ENCODE data around the gene GCNT3. TPM values are rescaled to one million over a fixed set of nuclear protein-coding genes. Genes with fewer than 3 reads are reported as not detected.
A peak's percentile ranks its signal among the peaks of the same experiment; 100 is the strongest.

The GCNT3 gene
- total RNA-seq, 1 experiment from 2014 or later = not detected

DNA sequence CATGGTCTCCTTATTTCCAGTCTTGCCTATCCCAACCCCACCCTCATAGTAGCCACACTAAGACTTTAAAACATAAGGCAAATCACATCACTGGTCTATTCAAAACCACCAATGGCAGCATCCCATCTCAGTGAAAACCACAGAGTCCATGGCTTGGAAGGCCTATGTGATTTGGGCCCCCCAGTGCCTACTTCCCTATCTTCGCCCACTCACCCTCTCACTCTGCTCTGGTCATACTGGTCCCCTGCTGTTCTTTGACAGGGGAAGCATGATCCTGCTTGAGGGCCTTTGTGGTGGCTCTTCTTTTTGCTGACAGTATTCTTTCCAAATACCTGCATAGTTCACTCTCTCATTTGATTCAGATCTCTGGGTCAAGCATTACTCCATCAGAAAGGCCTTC is 42.5 kb downstream of the GCNT3 start:
- Histone ChIP-seq H2AFZ (ENCODE audit: low read length) (no peak overlapping the region), H3K27ac (ENCODE audit: low read length) (no peak overlapping the region), H3K4me2 (ENCODE audit: low read depth, low read length, poor library complexity, severe bottlenecking) (no peak overlapping the region), H3K4me1 (ENCODE audit: low read length) (peaks cover 22% of the 10 kb centered on the region), H3K4me3 (ENCODE audit: low read length) (no peak overlapping the region), H3K9ac (ENCODE audit: low read length) (no peak overlapping the region), H3K9me3 (ENCODE audit: low read length) (no peaks in the 10 kb centered on the region), H4K20me1 (ENCODE audit: insufficient read depth, low read depth, low read length) (0 out of 2 replicates have a peak, but pooled peaks cover 11% of the 10 kb centered on the region), H3K27me3 (ENCODE audit: low read length) (no peaks in the 10 kb centered on the region), H3K36me3 (ENCODE audit: insufficient read depth, low read length) (peaks cover 47% of the 10 kb centered on the region), H3K9me2 (replicated peaks; ENCODE audit: insufficient read depth, low read length) (no peaks in the 10 kb centered on the region), H3K79me2 (ENCODE audit: low read length) (peaks cover 76% of the 10 kb centered on the region)
- no peak for DNase-seq

DNA sequence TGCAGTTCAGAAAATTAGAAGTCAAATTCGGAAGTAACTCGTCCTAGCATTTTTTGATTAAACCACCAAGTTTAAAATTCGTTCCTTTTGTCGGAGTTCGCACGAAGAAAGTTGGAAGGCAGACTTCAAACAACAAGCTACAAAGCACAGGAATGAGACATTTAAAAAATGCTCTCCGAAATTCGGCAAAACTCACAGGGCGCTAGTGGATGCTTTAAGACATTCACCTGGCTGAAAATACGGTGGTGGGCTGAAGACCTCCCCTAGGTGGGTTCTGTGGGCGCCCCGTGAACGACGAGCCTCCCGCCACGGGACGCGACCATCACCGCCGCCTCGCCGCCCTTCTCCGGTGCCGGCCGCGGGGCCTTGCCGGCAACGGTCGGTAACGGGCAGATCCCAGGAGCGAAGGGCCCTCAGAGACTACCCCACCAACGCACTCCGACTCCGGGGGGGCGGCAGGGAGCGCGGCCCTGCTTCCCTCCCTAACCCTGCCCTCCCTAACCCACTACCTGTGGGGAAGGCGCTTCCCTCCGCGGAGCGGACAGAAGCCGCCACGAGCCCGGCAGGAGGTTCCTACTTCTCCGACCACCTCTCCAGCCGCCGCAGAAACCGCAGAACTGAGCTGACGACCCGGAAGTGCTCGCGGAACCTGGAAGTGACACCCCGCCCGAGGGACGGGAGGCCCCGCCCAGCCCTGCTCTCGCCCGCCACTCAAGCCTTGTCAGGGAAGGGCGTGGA is 45.5 kb downstream of the GCNT3 start, which contains the start of gene GTF2A2:
Gene GTF2A2 (minus strand): TSS at position 619 of the 738 bp plus-strand sequence. CDS start 5,238 bp downstream, outside the sequence.
- peaks cover 22% of the 10 kb centered on the region for H3K4me1 ChIP-seq (ENCODE audit: low read length)
- peaks cover 31% of the 10 kb centered on the region for H3K36me3 ChIP-seq (ENCODE audit: insufficient read depth, low read length)
- peaks cover 52% of the 10 kb centered on the region for H3K79me2 ChIP-seq (ENCODE audit: low read length)
- no peaks in the 10 kb centered on the region for H3K27me3 ChIP-seq (ENCODE audit: low read length)
- H3K4me3 ChIP-seq (ENCODE audit: low read length) = peak within 1 kb of the TSS; percentile 84
- no peaks in the 10 kb centered on the region for H3K9me2 ChIP-seq (replicated peaks; ENCODE audit: insufficient read depth, low read length)
- no peak within 1 kb of the TSS for H2AFZ ChIP-seq (ENCODE audit: low read length)
- H3K4me2 ChIP-seq (ENCODE audit: low read depth, low read length, poor library complexity, severe bottlenecking) = peak within 1 kb of the TSS; percentile 79
- H4K20me1 ChIP-seq (ENCODE audit: insufficient read depth, low read depth, low read length) = 0 out of 2 replicates have a peak, but pooled peaks cover 7% of the 10 kb centered on the region
- H3K9me3 ChIP-seq (ENCODE audit: low read length) = no peaks in the 10 kb centered on the region
- peak within 1 kb of the TSS; percentile 87 for H3K9ac ChIP-seq (ENCODE audit: low read length)
- DNase-seq = peak; percentile 98
- peak within 1 kb of the TSS; percentile 47 for H3K27ac ChIP-seq (ENCODE audit: low read length)

DNA sequence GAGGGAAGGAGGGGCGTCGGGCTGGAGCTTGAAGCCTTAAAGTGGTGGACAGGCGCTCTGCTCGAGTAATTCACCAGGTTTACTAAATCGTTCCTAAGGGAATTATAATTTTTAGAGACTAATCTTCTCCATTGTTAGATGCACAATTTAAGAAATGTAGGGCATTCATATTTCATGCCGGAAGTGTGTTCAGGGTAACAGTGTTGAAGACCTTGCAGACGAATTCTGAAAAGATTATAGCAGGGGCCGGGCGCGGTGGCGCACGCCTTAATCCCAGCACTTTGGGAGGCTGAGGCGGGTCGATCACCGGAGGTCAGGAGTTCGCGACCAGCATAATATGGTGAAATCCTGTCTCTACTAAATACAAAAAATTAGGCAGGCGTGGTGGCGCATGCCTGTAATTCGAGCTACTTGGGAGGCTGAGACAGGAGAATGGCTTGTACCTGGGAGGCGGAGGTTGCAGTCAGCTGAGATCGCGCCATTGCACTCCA is 46.1 kb downstream of the GCNT3 start:
- Histone ChIP-seq H3K27ac (ENCODE audit: low read length) (no peak overlapping the region), H3K4me3 (ENCODE audit: low read length) (peak overlapping the region; percentile 84; the same call in 1 of the 2 replicates), H4K20me1 (ENCODE audit: insufficient read depth, low read depth, low read length) (0 out of 2 replicates have a peak, but pooled peaks cover 4% of the 10 kb centered on the region), H2AFZ (ENCODE audit: low read length) (no peak overlapping the region), H3K9me3 (ENCODE audit: low read length) (no peaks in the 10 kb centered on the region), H3K4me1 (ENCODE audit: low read length) (peaks cover 22% of the 10 kb centered on the region), H3K4me2 (ENCODE audit: low read depth, low read length, poor library complexity, severe bottlenecking) (peak overlapping the region; percentile 79), H3K27me3 (ENCODE audit: low read length) (no peaks in the 10 kb centered on the region), H3K9me2 (replicated peaks; ENCODE audit: insufficient read depth, low read length) (no peaks in the 10 kb centered on the region), H3K36me3 (ENCODE audit: insufficient read depth, low read length) (peaks cover 32% of the 10 kb centered on the region), H3K79me2 (ENCODE audit: low read length) (peaks cover 46% of the 10 kb centered on the region), H3K9ac (ENCODE audit: low read length) (no peak overlapping the region; the same call in 1 of the 2 replicates)
- no peak for DNase-seq

DNA sequence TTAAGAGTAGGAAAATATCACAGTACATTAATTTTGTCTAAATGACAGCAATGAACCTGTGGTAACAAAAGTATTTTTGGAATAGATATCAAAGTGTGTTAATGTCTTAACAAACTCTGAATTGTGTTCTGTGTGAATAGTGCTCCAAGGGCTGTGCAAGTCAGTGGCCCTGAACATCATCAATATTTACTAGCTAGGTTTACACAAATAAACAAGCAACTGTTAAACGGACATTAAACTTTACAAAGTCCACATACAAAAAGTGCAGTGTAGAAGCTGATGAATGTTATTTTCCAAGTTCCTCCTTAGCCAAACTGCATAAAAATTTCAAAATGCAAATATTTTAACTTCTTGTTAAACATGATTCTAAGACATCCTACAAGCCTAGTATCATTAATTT is 47.8 kb downstream of the GCNT3 start:
- Histone ChIP-seq H3K9me2 (replicated peaks; ENCODE audit: insufficient read depth, low read length) (no peaks in the 10 kb centered on the region), H3K79me2 (ENCODE audit: low read length) (peaks cover 29% of the 10 kb centered on the region)

DNA sequence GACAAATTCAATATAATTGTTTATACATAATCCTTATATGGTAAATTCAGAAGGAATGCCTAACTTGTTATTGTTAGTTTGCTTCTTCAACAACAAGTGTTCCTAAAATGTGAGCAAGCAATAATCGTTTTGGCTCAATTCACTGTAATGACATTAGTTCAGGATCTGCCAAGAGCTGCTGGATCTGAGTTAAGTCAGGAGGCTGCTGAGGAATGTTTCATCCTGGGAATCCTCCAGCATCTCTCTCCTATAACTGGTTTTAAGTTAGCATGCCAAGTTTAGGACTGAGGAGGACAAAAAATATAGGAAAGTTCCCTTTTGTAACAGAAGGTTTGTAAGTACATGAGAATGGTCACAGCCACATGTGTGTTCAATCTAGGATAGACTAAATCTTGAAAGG is 50.7 kb downstream of the GCNT3 start:
- Histone ChIP-seq H2AFZ (ENCODE audit: low read length) (no peak overlapping the region), H3K9me2 (replicated peaks; ENCODE audit: insufficient read depth, low read length) (no peaks in the 10 kb centered on the region), H3K36me3 (ENCODE audit: insufficient read depth, low read length) (peaks cover 22% of the 10 kb centered on the region; the same call in 1 of the 2 replicates), H3K4me3 (ENCODE audit: low read length) (no peak overlapping the region), H3K9ac (ENCODE audit: low read length) (no peak overlapping the region), H3K4me2 (ENCODE audit: low read depth, low read length, poor library complexity, severe bottlenecking) (no peak overlapping the region), H3K27me3 (ENCODE audit: low read length) (no peaks in the 10 kb centered on the region), H4K20me1 (ENCODE audit: insufficient read depth, low read depth, low read length) (no peaks in the 10 kb centered on the region), H3K27ac (ENCODE audit: low read length) (no peak overlapping the region), H3K4me1 (ENCODE audit: low read length) (peaks cover 3% of the 10 kb centered on the region), H3K79me2 (ENCODE audit: low read length) (peaks cover 5% of the 10 kb centered on the region), H3K9me3 (ENCODE audit: low read length) (no peaks in the 10 kb centered on the region)
- no peak for DNase-seq

More for the DNA sequence above, 47.8 kb downstream of the GCNT3 start:
- no peak for DNase-seq
- H3K4me1 ChIP-seq (ENCODE audit: low read length) = peaks cover 22% of the 10 kb centered on the region
- H3K4me3 ChIP-seq (ENCODE audit: low read length) = no peak overlapping the region
- H2AFZ ChIP-seq (ENCODE audit: low read length) = no peak overlapping the region
- no peaks in the 10 kb centered on the region for H3K9me3 ChIP-seq (ENCODE audit: low read length)
- H3K27ac ChIP-seq (ENCODE audit: low read length) = no peak overlapping the region
- no peaks in the 10 kb centered on the region for H3K27me3 ChIP-seq (ENCODE audit: low read length)
- no peak overlapping the region for H3K4me2 ChIP-seq (ENCODE audit: low read depth, low read length, poor library complexity, severe bottlenecking)
- H3K9ac ChIP-seq (ENCODE audit: low read length) = no peak overlapping the region
- peaks cover 23% of the 10 kb centered on the region; the same call in 1 of the 2 replicates for H3K36me3 ChIP-seq (ENCODE audit: insufficient read depth, low read length)
- H4K20me1 ChIP-seq (ENCODE audit: insufficient read depth, low read depth, low read length) = no peaks in the 10 kb centered on the region

DNA sequence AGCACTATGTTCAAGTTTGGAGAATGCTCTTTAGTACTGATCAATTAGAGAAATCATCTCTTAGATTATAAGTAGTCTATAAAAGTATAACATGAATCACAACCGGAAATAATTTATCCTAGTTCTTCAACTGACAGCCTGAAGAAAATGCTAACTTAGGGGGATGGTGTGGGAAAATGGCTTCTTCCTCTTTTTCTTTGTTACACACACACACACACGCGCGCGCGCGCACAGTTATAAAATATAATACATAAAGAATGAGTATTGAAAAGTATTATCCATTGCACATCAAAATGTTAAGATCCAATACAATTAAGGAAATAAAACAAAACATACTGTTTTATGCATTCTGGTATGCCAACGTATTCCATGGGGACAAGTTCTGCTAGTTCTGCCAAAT is 57.0 kb downstream of the GCNT3 start:
- no peak for DNase-seq
- Histone ChIP-seq H2AFZ (ENCODE audit: low read length) (no peak overlapping the region), H4K20me1 (ENCODE audit: insufficient read depth, low read depth, low read length) (no peaks in the 10 kb centered on the region), H3K27me3 (ENCODE audit: low read length) (no peaks in the 10 kb centered on the region), H3K9ac (ENCODE audit: low read length) (no peak overlapping the region), H3K4me3 (ENCODE audit: low read length) (no peak overlapping the region), H3K9me2 (replicated peaks; ENCODE audit: insufficient read depth, low read length) (no peaks in the 10 kb centered on the region), H3K79me2 (ENCODE audit: low read length) (peaks cover 21% of the 10 kb centered on the region), H3K36me3 (ENCODE audit: insufficient read depth, low read length) (peaks cover 42% of the 10 kb centered on the region), H3K4me2 (ENCODE audit: low read depth, low read length, poor library complexity, severe bottlenecking) (no peak overlapping the region), H3K27ac (ENCODE audit: low read length) (no peak overlapping the region), H3K9me3 (ENCODE audit: low read length) (no peaks in the 10 kb centered on the region), H3K4me1 (ENCODE audit: low read length) (no peaks in the 10 kb centered on the region)

Small RNAs within 50 kb of the gene (small RNA-seq; reads per million reads assigned to genes)
- not detected for gene RNA5SP396

Other genes starting within 250 kb of the GCNT3 start
- 0.25 and 1.5 TPM in 2 replicates for gene MYO1E, start 238.9 kb upstream of the GCNT3 start, total RNA-seq (2014; rRNA removed; shearing (Covaris generic); ENCODE audit: low replicate concordance)
- gene FAM81A, start 173.6 kb upstream of the GCNT3 start, total RNA-seq (2014; rRNA removed; shearing (Covaris generic); ENCODE audit: low replicate concordance) = 0.76 TPM in 1 of 2 replicates, not detected in the other
- 71.4 and 140 TPM in 2 replicates for gene GTF2A2, start 45.7 kb downstream of the GCNT3 start, total RNA-seq (2014; rRNA removed; shearing (Covaris generic); ENCODE audit: low replicate concordance)
- 83.0 and 93.4 TPM in 2 replicates for gene BNIP2, start 77.5 kb downstream of the GCNT3 start, total RNA-seq (2014; rRNA removed; shearing (Covaris generic); ENCODE audit: low replicate concordance)

All from Karpas-422 (cell line).